ENCODE results near the gene PSD2. TPM values are rescaled to one million over a fixed set of nuclear protein-coding genes. Genes with fewer than 3 reads are reported as not detected.

Gene PSD2
- total and polyA plus RNA-seq, 7 donors: 0.01 to 0.37 (median 0.04) TPM; not detected in 2

GRCh38 chr5:139872851-139873794 is 77.5 kb downstream of the PSD2 start:
- intact Hi-C loops (cut with DNase I): no loop called here
- no peaks in the 10 kb centered on the region for H3K9me3 ChIP-seq
- 74 to 77% (median 77%) methylated on average over 16 of the region's 16 CpGs for WGBS, 3 donors
- no peaks in the 10 kb centered on the region for H3K4me1 ChIP-seq
- H3K36me3 ChIP-seq (ENCODE audit: insufficient read depth in 1 of 2, low read depth in 1 of 2): peaks cover 0 to 16% of the 10 kb centered on the region in 2 donors
- no peak overlapping the region for H3K4me3 ChIP-seq
- ATAC-seq (no peak), DNase-seq (peak in 1 of 2 donors; percentile 50)
- no peak for TF ChIP-seq CTCF (IDR thresholded peaks at IDR 0.05)
- no peak overlapping the region for H3K27ac ChIP-seq
- no peaks in the 10 kb centered on the region for H3K27me3 ChIP-seq (ENCODE audit: insufficient read depth in 3 of 3, low read length in 2 of 3)

GRCh38 chr5:139875957-139876356 is 80.3 kb downstream of the PSD2 start:
- intact Hi-C loops (cut with DNase I): no loop called here
- H3K27me3 ChIP-seq (ENCODE audit: insufficient read depth in 3 of 3, low read length in 2 of 3): no peaks in the 10 kb centered on the region
- H3K4me1 ChIP-seq: no peaks in the 10 kb centered on the region
- no peak overlapping the region for H3K27ac ChIP-seq
- WGBS, 3 donors: 69 to 96% (median 74%) methylated on average over 2 of the region's 2 CpGs
- DNase-seq (no peak), ATAC-seq (no peak)
- no peak for TF ChIP-seq CTCF (IDR thresholded peaks at IDR 0.05)
- peaks cover 0 to 21% of the 10 kb centered on the region in 2 donors for H3K36me3 ChIP-seq (ENCODE audit: insufficient read depth in 1 of 2, low read depth in 1 of 2)
- no peak overlapping the region for H3K4me3 ChIP-seq
- H3K9me3 ChIP-seq: no peaks in the 10 kb centered on the region

GRCh38 chr5:139877129-139877597 is 81.6 kb downstream of the PSD2 start:
- 70 to 86% (median 83%) methylated on average over 6 of the region's 6 CpGs for WGBS, 3 donors
- TF ChIP-seq CTCF (IDR thresholded peaks at IDR 0.05): no peak
- no peaks in the 10 kb centered on the region for H3K9me3 ChIP-seq
- no peak overlapping the region for H3K4me3 ChIP-seq
- intact Hi-C loops (cut with DNase I): no loop called here
- peaks cover 0 to 14% of the 10 kb centered on the region in 2 donors for H3K36me3 ChIP-seq (ENCODE audit: insufficient read depth in 1 of 2, low read depth in 1 of 2)
- DNase-seq (peak in 1 of 2 donors; percentile 48), ATAC-seq (no peak)
- H3K27me3 ChIP-seq (ENCODE audit: insufficient read depth in 3 of 3, low read length in 2 of 3): no peaks in the 10 kb centered on the region
- no peaks in the 10 kb centered on the region for H3K4me1 ChIP-seq
- no peak overlapping the region for H3K27ac ChIP-seq

- peaks cover 0 to 14% of the 10 kb centered on the region in 2 donors for H3K36me3 ChIP-seq (ENCODE audit: insufficient read depth in 1 of 2, low read depth in 1 of 2)
- H3K4me3 ChIP-seq: no peak overlapping the region
- DNase-seq: peak in 1 of 2 donors; percentile 49
- ATAC-seq: peak in 2 of 4 donors; percentile 47 to 51
- TF ChIP-seq CTCF (IDR thresholded peaks at IDR 0.05): no peak
- H3K27ac ChIP-seq: no peak overlapping the region
- intact Hi-C loops (cut with DNase I): no loop called here
- no peaks in the 10 kb centered on the region for H3K4me1 ChIP-seq
- H3K9me3 ChIP-seq: no peaks in the 10 kb centered on the region
- WGBS, 3 donors: 90 to 94% (median 94%) methylated on average over 3 of the region's 3 CpGs
- H3K27me3 ChIP-seq (ENCODE audit: insufficient read depth in 3 of 3, low read length in 2 of 3): no peaks in the 10 kb centered on the region
These were observed 82.5 kb downstream of the PSD2 start for GRCh38 chr5:139878093-139878492.

Measured in psoas muscle (tissue), 8 donors.